B cell (primary cell): ENCODE measurements around the gene GFOD1. TPM values are rescaled to one million over a fixed set of nuclear protein-coding genes. Genes with fewer than 3 reads are reported as not detected.
"Not testable (repeated sequence)": the region's sequence is repeated elsewhere in the genome, so short reads cannot be mapped to it uniquely, and the experiment has no call there.

ENCODE experiments used
- ATAC-seq: fragments of 200-7000 bp; cut with Tn5 transposase; one replicate; pipeline ENCODE4 v1.10.0; 2021; ENCODE audit warnings: low read depth, mild to moderate bottlenecking, moderate number of reproducible peaks, moderate library complexity
- CTCF ChIA-PET: fragments of 350-600 bp; sonication (Branson Sonifier 250); formaldehyde crosslinking; loops from one replicate; lab custom pipeline; 2021; ENCODE audit warnings: antibody characterized with exemption, inconsistent platforms; lab: Charles Lee
- POLR2A ChIA-PET: fragments of 350-600 bp; sonication (Branson Sonifier 250); formaldehyde crosslinking; loops from one replicate; lab custom pipeline; 2021; ENCODE audit warnings: antibody characterized with exemption; lab: Charles Lee
- DNase-seq: peaks from one replicate; pipeline ENCODE4 v3.0.0; 2013
- H2AFZ ChIP-seq: 2 replicates; pipeline ENCODE4 v1.6.1; 2012; ENCODE audit warnings: mild to moderate bottlenecking, low read depth, low read length; ENCODE audit not compliant: insufficient read depth, poor library complexity, severe bottlenecking
- H3K27ac ChIP-seq, 2 donors: 1 replicate in 1 of 2; 2 replicates in 1 of 2; pipeline ENCODE4 v1.5.1; 2012 to 2013; ENCODE audit warnings: low read length in 2 of 2, mild to moderate bottlenecking in 2 of 2, moderate library complexity in 1 of 2
- H3K27me3 ChIP-seq, 4 experiments: fragments of 200-600 bp in 1 of 4; sonication (generic) in 1 of 4; replicated peaks in 1 of 4; 1 replicate in 2 of 4; 2 replicates in 2 of 4; pipeline versions ENCODE4 v1.6.1 to v1.7.0; 2013 to 2016; ENCODE audit warnings: low read length in 3 of 4, mild to moderate bottlenecking in 2 of 4, mixed read lengths in 1 of 4, moderate library complexity in 1 of 4; ENCODE audit not compliant: insufficient read depth in 4 of 4, control insufficient read depth in 3 of 4; ENCODE audit errors: control extremely low read depth in 1 of 4
- H3K36me3 ChIP-seq, 2 experiments: replicated peaks in 1 of 2; 1 replicate in 1 of 2; 2 replicates in 1 of 2; pipeline versions ENCODE4 v1.6.1 to v1.7.1; 2013; ENCODE audit warnings: low read length in 1 of 2; ENCODE audit not compliant: insufficient read depth in 2 of 2, control insufficient read depth in 1 of 2; ENCODE audit errors: control extremely low read depth in 1 of 2, extremely low read depth in 1 of 2
- H3K4me1 ChIP-seq, 2 donors: fragments of 200-600 bp in 1 of 2; sonication (generic) in 1 of 2; 1 replicate in 1 of 2; 2 replicates in 1 of 2; pipeline versions ENCODE4 v1.5.1 to v1.6.1; 2013 to 2017; ENCODE audit warnings: low read length in 2 of 2; ENCODE audit not compliant: control insufficient read depth in 2 of 2, insufficient read depth in 2 of 2
- H3K4me2 ChIP-seq: replicated peaks from 2 replicates; pipeline ENCODE3; 2012; ENCODE audit warnings: mild to moderate bottlenecking, low read depth, low read length; ENCODE audit not compliant: poor library complexity, severe bottlenecking
- H3K4me3 ChIP-seq, 5 experiments: fragments of 200-600 bp in 1 of 5; sonication (generic) in 1 of 5; 1 replicate in 3 of 5; 2 replicates in 2 of 5; pipeline versions ENCODE4 v1.5.1 to v1.7.0; 2011 to 2016; ENCODE audit warnings: low read length in 4 of 5, mild to moderate bottlenecking in 4 of 5, low read depth in 2 of 5, control low read depth in 1 of 5, moderate library complexity in 1 of 5; ENCODE audit not compliant: insufficient read depth in 1 of 5; ENCODE audit errors: control extremely low read depth in 1 of 5, extremely low read depth in 1 of 5
- H3K79me2 ChIP-seq: fragments of 200-600 bp; sonication (generic); one replicate; pipeline ENCODE4 v1.6.0; 2016; ENCODE audit warnings: low read length; ENCODE audit not compliant: control insufficient read depth, insufficient read depth
- H3K9ac ChIP-seq: fragments of 200-600 bp; sonication (generic); 2 replicates; pipeline ENCODE4 v1.6.1; 2017; ENCODE audit warnings: mild to moderate bottlenecking, low read length, moderate library complexity
- H3K9me3 ChIP-seq, 3 donors: one replicate each; pipeline versions ENCODE4 v1.6.1 to v1.7.1; 2013; ENCODE audit warnings: low read length in 2 of 3; ENCODE audit not compliant: control insufficient read depth in 2 of 3, insufficient read depth in 1 of 3; ENCODE audit errors: control extremely low read depth in 1 of 3
- H4K20me1 ChIP-seq: 2 replicates; pipeline ENCODE4 v1.6.0; 2012; ENCODE audit warnings: mild to moderate bottlenecking, low read length; ENCODE audit not compliant: insufficient read depth, control insufficient read depth, poor library complexity, severe bottlenecking
- H3K27ac Mint-ChIP-seq: one replicate; pipeline ENCODE4 v1.8.0; 2021; ENCODE audit warnings: mixed read lengths
- H3K27me3 Mint-ChIP-seq: one replicate; pipeline ENCODE4 v1.8.0; 2021; ENCODE audit warnings: mixed read lengths
- H3K4me1 Mint-ChIP-seq: one replicate; pipeline ENCODE4 v1.8.0; 2021; ENCODE audit warnings: mixed read lengths
- H3K4me3 Mint-ChIP-seq: one replicate; pipeline ENCODE4 v1.8.0; 2021; ENCODE audit warnings: mixed read lengths
- H3K9me3 Mint-ChIP-seq: one replicate; pipeline ENCODE4 v1.8.0; 2022; ENCODE audit warnings: mixed read lengths; ENCODE audit not compliant: insufficient read depth
- CTCF ChIP-seq: fragments of 200-600 bp; IDR thresholded peaks from one replicate; pipeline ENCODE4 v1.8.0; 2022; ENCODE audit warnings: antibody characterized with exemption, mild to moderate bottlenecking
- EZH2 ChIP-seq: IDR thresholded peaks from 2 replicates; pipeline ENCODE4 v1.6.1; 2012; ENCODE audit warnings: borderline replicate concordance, low read depth, mild to moderate bottlenecking, moderate library complexity, low read length; ENCODE audit not compliant: insufficient read depth, poor library complexity, severe bottlenecking
- WGBS: methylation state at CpG from one replicate; pipeline ENCODE4 v1.1.5; 2013; ENCODE audit warnings: missing lambda C conversion rate; ENCODE audit not compliant: insufficient coverage; 5-methylcytosine and 5-hydroxymethylcytosine counted together
- intact Hi-C: fragments of 100-400 bp; cut with micrococcal nuclease; formaldehyde crosslinking; loops from one replicate; pipeline ENCODE4 v1.10.0; 2022
- polyA plus RNA-seq: library from polyadenylated mRNA; depleted of rRNA; stranded (reverse); fragments of >200 nt; gene quantifications from 2 replicates; pipeline ENCODE4 v1.2.3, GENCODE V29; 2012
- total RNA-seq, 2 donors: library from RNA; stranded (reverse); fragments of 120-200 nt in 1 of 2; gene quantifications; 1 replicate in 1 of 2; 2 replicates in 1 of 2; pipeline versions ENCODE4 v1.2.3 to v1.2.4, GENCODE V29; 2013 to 2022

The GFOD1 gene
- total and polyA plus RNA-seq, 2 donors (not counting 1 experiment from before 2014, with no cell fraction given) = 8.3 to 42.4 TPM

- WGBS = 0% methylated on average over 5 of the region's 10 CpGs
- H3K79me2 ChIP-seq = peaks cover 53% of the 10 kb centered on the region
- Mint-ChIP-seq H3K4me3 (peak overlapping the region; percentile 98), H3K4me1 (peaks cover 32% of the 10 kb centered on the region), H3K9me3 (no peaks in the 10 kb centered on the region), H3K27me3 (no peaks in the 10 kb centered on the region), H3K27ac (peak overlapping the region; percentile 98)
- H2AFZ ChIP-seq = peak overlapping the region; percentile 80
- H3K4me2 ChIP-seq = peak overlapping the region; percentile 75
- peak overlapping the region; percentile 69 to 98 (median 88) for H3K4me3 ChIP-seq
- TF ChIP-seq CTCF (no peak), EZH2 (no peak)
- peak overlapping the region; percentile 78 for H3K9ac ChIP-seq
- no peaks in the 10 kb centered on the region for H3K9me3 ChIP-seq
- no peaks in the 10 kb centered on the region for H3K27me3 ChIP-seq
- H3K27ac ChIP-seq = peak overlapping the region; percentile 86 to 92
- no peaks in the 10 kb centered on the region for H4K20me1 ChIP-seq
- peak; percentile 4 for ATAC-seq
- ChIA-PET POLR2A (interaction anchor here (1.0 to 2.3 kb wide), 6 partner anchors 14 to 287 kb away, joined by 3 to 12 read pairs (median 7); partner anchors contain the start of gene NOL7), CTCF (interaction anchor here (0.7 to 9.8 kb wide), 15 partner anchors 10 to 691 kb away, joined by 3 to 238 read pairs (median 9); partner anchors contain the start of genes NOL7 and SIRT5)
- DNase-seq = no peak
- intact Hi-C loops = loop anchor here (1.0 to 2.0 kb wide), 7 partner anchors 22 to 487 kb away; partner anchors contain the start of genes GFOD1, MCUR1, NOL7 and SIRT5
- H3K36me3 ChIP-seq = peaks cover 8 to 23% of the 10 kb centered on the region in 2 experiments
- H3K4me1 ChIP-seq = peaks cover 10 to 15% of the 10 kb centered on the region in 2 donors
Measured at GRCh38 chr6:13327691-13328075, 159.7 kb downstream of the GFOD1 start.

- H3K9ac ChIP-seq, H3K27me3 ChIP-seq, H2AFZ ChIP-seq, ATAC-seq, H3K27me3 Mint-ChIP-seq, CTCF ChIA-PET, H3K27ac ChIP-seq, H3K27ac Mint-ChIP-seq, H3K4me3 Mint-ChIP-seq, H3K4me2 ChIP-seq, H3K9me3 ChIP-seq, H3K4me3 ChIP-seq, POLR2A ChIA-PET, H4K20me1 ChIP-seq, H3K9me3 Mint-ChIP-seq, DNase-seq, intact Hi-C loops: not testable (repeated sequence)
- WGBS = 100% methylated on average over 1 of the region's 3 CpGs
- H3K4me1 Mint-ChIP-seq = peaks cover 27% of the 10 kb centered on the region
- H3K4me1 ChIP-seq = peaks cover 10 to 15% of the 10 kb centered on the region in 2 donors
- H3K79me2 ChIP-seq = peaks cover 62% of the 10 kb centered on the region
- H3K36me3 ChIP-seq = peaks cover 11 to 33% of the 10 kb centered on the region in 2 experiments
Measured at GRCh38 chr6:13326031-13326586, 161.3 kb downstream of the GFOD1 start.
